Keratinocyte (primary cell): ENCODE results near the gene NDUFAF8.

Experiments
- CTCF ChIP-seq, 3 experiments: IDR thresholded peaks in 1 of 3; conservative IDR thresholded peaks in 1 of 3; optimal IDR thresholded peaks in 1 of 3; 2 replicates in 2 of 3; 3 replicates in 1 of 3; pipeline versions ENCODE3 to v1.5.1; 2011; ENCODE audit warnings: low read length in 3 of 3, mild to moderate bottlenecking in 3 of 3, moderate library complexity in 2 of 3, control low read depth in 1 of 3, inconsistent platforms in 1 of 3; ENCODE audit not compliant: insufficient read depth in 2 of 3; ENCODE audit errors: extremely low read depth in 1 of 3
- EZH2 ChIP-seq: IDR thresholded peaks from one replicate; pipeline ENCODE4 v1.6.1; 2012; ENCODE audit warnings: inconsistent platforms, mild to moderate bottlenecking, low read length, moderate library complexity

- TF ChIP-seq CTCF (optimal IDR thresholded peaks at IDR 0.05 in 1 of 3, IDR thresholded peaks at IDR 0.05 in 1 of 3, conservative IDR thresholded peaks at IDR 0.05 in 1 of 3; ENCODE audit: extremely low read depth in 1 of 3, insufficient read depth in 2 of 3, low read length in 3 of 3) (no peak), EZH2 (no peak)
These were observed 16.0 kb upstream of the NDUFAF8 start, which contains the start of gene CEP131 for GRCh38 chr17:81222906-81223761.
